Measurements from ENCODE around the gene ZDHHC16.

Gene ZDHHC16

GRCh38 chr10:97482381-97482780, 36.4 kb downstream of the ZDHHC16 start:
- DNase-seq: no peak

- DNase-seq: no peak
Measured at GRCh38 chr10:97483506-97483905, 37.5 kb downstream of the ZDHHC16 start.

GRCh38 chr10:97483921-97484320, 37.9 kb downstream of the ZDHHC16 start:
- no peak for DNase-seq

- DNase-seq: no peak
Measured at GRCh38 chr10:97485647-97486281, 39.8 kb downstream of the ZDHHC16 start.

- DNase-seq: no peak
Measured at GRCh38 chr10:97490592-97490991, 44.6 kb downstream of the ZDHHC16 start.

- no peak for DNase-seq
Measured at GRCh38 chr10:97494151-97494550, 48.2 kb downstream of the ZDHHC16 start.

GRCh38 chr10:97494863-97495506, 49.0 kb downstream of the ZDHHC16 start:
- no peak for DNase-seq

- peak; percentile 90 for DNase-seq
Measured at GRCh38 chr10:97497572-97498075, 51.6 kb downstream of the ZDHHC16 start.

GRCh38 chr10:97498076-97498840, 52.3 kb downstream of the ZDHHC16 start, which contains the start of gene MMS19:
MMS19 (minus strand) TSS chr10:97498422; CDS start chr10:97498384, 38 bp downstream.
- peak; percentile 100 for DNase-seq

- DNase-seq: peak; percentile 70
Measured at GRCh38 chr10:97498841-97499560, 53.0 kb downstream of the ZDHHC16 start, which contains the start of gene UBTD1. UBTD1 (plus strand) TSS chr10:97498924; CDS start chr10:97499204, 280 bp downstream.

- DNase-seq: no peak
Measured at GRCh38 chr10:97499561-97500296, 53.8 kb downstream of the ZDHHC16 start.

- DNase-seq: no peak
Measured at GRCh38 chr10:97500297-97500575, 54.3 kb downstream of the ZDHHC16 start.

GRCh38 chr10:97502916-97503315, 56.9 kb downstream of the ZDHHC16 start:
- DNase-seq: no peak

GRCh38 chr10:97503406-97503805, 57.4 kb downstream of the ZDHHC16 start:
- no peak for DNase-seq

GRCh38 chr10:97505152-97505551, 59.2 kb downstream of the ZDHHC16 start:
- no peak for DNase-seq

- DNase-seq: no peak
Measured at GRCh38 chr10:97506199-97506991, 60.4 kb downstream of the ZDHHC16 start.
